Esophagus (tissue), 2 donors: ENCODE data around the gene ITPRID2. TPM values are rescaled to one million over a fixed set of nuclear protein-coding genes. Genes with fewer than 3 reads are reported as not detected.
A peak's percentile ranks its signal among the peaks of the same experiment; 100 is the strongest.

Source experiments
- H3K27ac ChIP-seq, 2 donors: one replicate each; pipeline ENCODE4 v1.5.1; 2013; ENCODE audit warnings: low read depth in 2 of 2, mild to moderate bottlenecking in 2 of 2, inconsistent platforms in 1 of 2, low read length in 1 of 2, moderate library complexity in 1 of 2
- H3K27me3 ChIP-seq, 2 donors: one replicate each; pipeline ENCODE4 v1.6.1; 2013; ENCODE audit warnings: low read length in 2 of 2, control low read depth in 1 of 2, mild to moderate bottlenecking in 1 of 2; ENCODE audit not compliant: insufficient read depth in 2 of 2, control insufficient read depth in 1 of 2
- H3K36me3 ChIP-seq, 2 donors: one replicate each; pipeline ENCODE4 v1.6.1; 2013; ENCODE audit warnings: low read length in 1 of 2; ENCODE audit not compliant: control insufficient read depth in 2 of 2, insufficient read depth in 2 of 2
- H3K4me1 ChIP-seq, 2 donors: one replicate each; pipeline ENCODE4 v1.6.1; 2013; ENCODE audit warnings: low read length in 1 of 2; ENCODE audit not compliant: control insufficient read depth in 2 of 2, insufficient read depth in 2 of 2
- H3K4me3 ChIP-seq, 2 donors: one replicate each; pipeline ENCODE4 v1.5.1; 2013; ENCODE audit warnings: low read length in 2 of 2, mild to moderate bottlenecking in 2 of 2, low read depth in 1 of 2, moderate library complexity in 1 of 2
- H3K9me3 ChIP-seq, 2 donors: one replicate each; pipeline ENCODE4 v1.6.1; 2013; ENCODE audit warnings: mild to moderate bottlenecking in 2 of 2, low read depth in 1 of 2, low read length in 1 of 2, moderate library complexity in 1 of 2; ENCODE audit not compliant: control insufficient read depth in 2 of 2, insufficient read depth in 1 of 2
- WGBS, 2 donors: extraction: QIAGEN DNeasy Blood & Tissue Kit; methylation state at CpG; one replicate each; pipeline ENCODE4 v1.1.7; 2013; 5-methylcytosine and 5-hydroxymethylcytosine counted together
- polyA plus RNA-seq, 2 donors: library from polyadenylated mRNA; stranded (reverse); fragments of 200-250 nt; gene quantifications; one replicate each; pipeline ENCODE4 v1.2.3, GENCODE V29; 2013
- donor health status: healthy with polysubstance abuse.
- donor health status: Bipolar disorder and iron deficiency.

ITPRID2 gene
- polyA plus RNA-seq: 10 to 100 TPM; 11.9 to 15.4 TPM

DNA sequence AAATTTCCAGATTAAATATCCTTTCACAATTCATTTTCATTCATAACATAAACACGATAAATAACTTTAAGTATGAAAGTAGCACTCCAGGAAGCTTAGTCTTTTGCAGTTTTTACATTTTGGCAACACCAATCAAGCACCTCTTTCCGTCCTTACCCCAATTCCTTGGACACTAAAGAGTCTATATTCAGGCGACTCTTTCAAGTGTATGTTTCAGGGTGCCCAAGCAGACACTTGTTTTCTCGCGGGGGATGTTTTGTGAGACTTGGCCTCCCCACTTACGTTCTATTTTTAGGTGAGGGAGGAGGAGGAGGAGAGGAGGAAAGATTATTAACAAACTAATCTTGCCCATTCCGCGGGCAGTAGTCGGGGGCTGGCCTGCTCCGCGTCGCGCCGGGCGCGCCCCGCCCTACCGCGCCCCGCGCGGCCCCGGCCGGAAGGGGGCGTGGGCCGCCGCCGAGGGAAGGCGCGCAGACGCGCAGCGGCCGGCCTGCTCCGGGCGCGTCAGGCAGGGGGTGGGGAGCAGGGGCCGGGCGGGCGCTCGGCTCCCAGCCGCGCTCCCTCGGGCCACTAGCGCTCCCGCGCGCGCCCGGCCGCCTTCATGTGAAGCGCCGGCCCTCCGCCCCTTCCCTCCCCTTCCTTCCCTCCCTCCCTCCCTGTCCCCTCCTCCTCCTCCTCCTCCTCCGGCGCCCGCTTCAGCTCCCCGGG, at the start of gene ITPRID2:
Gene ITPRID2, plus strand, starts transcription at position 473 of the 708 bp plus-strand sequence. CDS start 337 bp downstream, outside the sequence.
- Histone ChIP-seq H3K4me1 (no peaks in the 10 kb centered on the region), H3K36me3 (no peaks in the 10 kb centered on the region), H3K9me3 (no peaks in the 10 kb centered on the region), H3K4me3 (peak within 1 kb of the TSS; percentile 93 to 97), H3K27me3 (no peaks in the 10 kb centered on the region), H3K27ac (peak within 1 kb of the TSS; percentile 95 to 96)
- WGBS, 2 donors: 1 to 2% methylated on average over 20 to 58 of the region's 58 CpGs

DNA sequence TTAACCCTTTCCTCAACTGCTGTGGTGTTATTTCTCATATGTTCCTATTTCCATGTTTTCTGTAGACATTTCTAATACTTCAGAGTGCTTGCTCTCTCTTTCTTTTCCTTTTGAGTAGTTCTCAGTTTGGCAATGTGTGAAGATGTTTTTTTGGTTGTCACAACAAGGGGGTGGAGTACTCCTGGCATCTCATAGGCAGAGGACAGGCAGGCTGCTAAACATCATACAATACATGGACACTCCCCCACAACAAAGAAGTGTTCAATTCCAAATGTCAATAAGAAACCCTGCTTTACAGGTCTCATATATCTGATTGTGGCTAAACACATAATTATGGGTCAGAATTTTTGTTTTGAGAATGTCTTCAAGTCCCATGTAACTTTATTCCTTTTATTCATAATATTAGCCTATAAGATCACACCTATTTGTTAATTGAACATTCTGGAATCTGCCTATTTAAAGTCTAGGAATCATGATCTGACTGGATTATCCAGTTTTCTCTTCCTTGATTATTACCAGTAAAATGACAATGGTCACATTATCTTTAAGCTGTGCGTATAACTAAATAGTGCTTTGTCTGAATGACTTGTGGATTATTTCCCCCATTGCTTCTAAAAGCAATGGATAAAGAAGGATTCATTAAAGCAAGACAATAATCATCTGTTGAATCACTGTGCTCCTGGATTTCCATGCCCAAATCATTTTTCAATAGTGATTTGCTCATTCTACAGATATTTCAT, 46.8 kb upstream of the ITPRID2 start:
- Histone ChIP-seq H3K4me1 (no peaks in the 10 kb centered on the region), H3K36me3 (no peaks in the 10 kb centered on the region), H3K9me3 (no peaks in the 10 kb centered on the region), H3K4me3 (no peak overlapping the region), H3K27ac (no peak overlapping the region), H3K27me3 (peaks cover 0 to 2% of the 10 kb centered on the region in 2 donors)
- WGBS, 2 donors: 72 to 83% methylated on average over 1 of the region's 1 CpG

DNA sequence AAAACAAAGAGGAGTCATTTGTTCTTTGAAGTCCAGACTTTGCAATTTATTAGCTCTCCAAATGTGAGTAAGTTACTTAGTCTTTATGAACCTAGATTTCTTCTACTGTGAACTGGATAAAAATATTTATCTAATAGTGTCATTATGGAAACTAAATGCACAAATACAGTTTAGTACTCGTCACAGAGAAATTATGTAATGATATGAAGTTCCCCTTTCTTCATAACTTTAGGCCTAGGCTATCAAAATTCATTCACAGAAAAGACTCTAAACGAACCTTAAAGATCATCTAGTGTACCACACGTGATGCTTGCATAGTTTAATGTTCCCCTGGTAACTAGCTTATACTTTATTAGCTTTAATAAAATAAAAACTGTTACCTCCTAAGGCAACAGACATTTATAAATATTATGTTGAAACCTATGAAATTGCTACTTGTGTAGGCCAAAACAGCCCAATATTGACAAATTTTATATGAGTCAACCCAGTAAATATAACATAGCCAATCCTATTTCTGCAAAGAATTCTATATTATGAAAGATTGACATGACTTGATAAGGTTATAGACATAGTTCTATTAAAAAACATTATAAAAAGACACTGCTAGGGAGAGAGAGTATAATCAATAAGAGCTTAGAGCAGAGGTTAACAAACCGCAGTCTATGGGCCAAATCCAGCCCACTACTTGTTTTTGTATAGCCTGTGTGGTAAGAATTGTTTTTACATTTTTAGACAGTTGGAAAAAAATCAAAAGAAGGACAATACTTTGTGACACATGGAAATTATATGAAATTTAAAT, 44.9 kb upstream of the ITPRID2 start:
- Histone ChIP-seq H3K27ac (no peak overlapping the region), H3K36me3 (no peaks in the 10 kb centered on the region), H3K27me3 (no peaks in the 10 kb centered on the region), H3K4me1 (no peaks in the 10 kb centered on the region), H3K9me3 (no peaks in the 10 kb centered on the region), H3K4me3 (no peak overlapping the region)
- 72 to 76% methylated on average over 4 of the region's 4 CpGs for WGBS, 2 donors

DNA sequence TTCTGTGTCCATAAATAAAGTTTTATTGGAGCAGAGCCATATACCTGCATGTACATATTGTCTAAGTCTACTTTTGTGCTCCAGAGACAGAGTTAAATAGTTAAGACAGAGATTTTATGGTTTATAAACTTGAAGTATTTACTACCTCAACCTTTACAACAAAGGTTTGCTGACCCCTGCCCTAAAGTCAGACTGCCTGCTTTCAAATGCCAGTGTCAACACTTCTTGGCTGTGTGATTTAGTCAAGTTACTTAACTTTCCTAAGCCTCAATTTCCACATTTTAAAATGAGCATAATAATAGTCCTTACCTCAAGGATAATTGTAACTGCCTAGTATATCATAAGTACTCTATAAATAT, 44.4 kb upstream of the ITPRID2 start:
- Histone ChIP-seq H3K4me1 (no peaks in the 10 kb centered on the region), H3K36me3 (no peaks in the 10 kb centered on the region), H3K27ac (no peak overlapping the region), H3K9me3 (no peaks in the 10 kb centered on the region), H3K27me3 (no peaks in the 10 kb centered on the region), H3K4me3 (no peak overlapping the region)

DNA sequence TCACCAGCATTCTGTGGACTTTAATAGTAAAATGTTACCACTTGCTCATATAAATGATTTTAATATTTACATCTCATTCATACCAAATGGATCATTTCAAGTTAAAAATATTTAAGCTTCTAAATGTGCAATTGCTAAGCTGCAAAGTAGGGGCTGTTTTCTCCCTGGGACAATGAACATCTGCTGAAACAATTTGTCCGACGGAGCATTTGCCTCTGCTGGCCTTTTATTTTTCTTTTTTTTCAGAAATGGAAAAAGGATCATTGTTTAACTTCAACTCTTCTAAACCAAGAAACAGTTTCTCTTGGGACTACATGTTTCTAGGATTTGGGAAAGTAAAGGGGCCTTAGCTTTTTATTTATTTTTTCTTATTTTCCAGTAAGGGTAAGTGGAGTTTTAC, 43.8 kb upstream of the ITPRID2 start:
- no peaks in the 10 kb centered on the region for H3K4me1 ChIP-seq
- no peaks in the 10 kb centered on the region for H3K36me3 ChIP-seq
- 54 to 70% methylated on average over 2 of the region's 2 CpGs for WGBS, 2 donors
- no peaks in the 10 kb centered on the region for H3K27me3 ChIP-seq
- H3K27ac ChIP-seq: no peak overlapping the region
- no peak overlapping the region for H3K4me3 ChIP-seq
- H3K9me3 ChIP-seq: no peaks in the 10 kb centered on the region

DNA sequence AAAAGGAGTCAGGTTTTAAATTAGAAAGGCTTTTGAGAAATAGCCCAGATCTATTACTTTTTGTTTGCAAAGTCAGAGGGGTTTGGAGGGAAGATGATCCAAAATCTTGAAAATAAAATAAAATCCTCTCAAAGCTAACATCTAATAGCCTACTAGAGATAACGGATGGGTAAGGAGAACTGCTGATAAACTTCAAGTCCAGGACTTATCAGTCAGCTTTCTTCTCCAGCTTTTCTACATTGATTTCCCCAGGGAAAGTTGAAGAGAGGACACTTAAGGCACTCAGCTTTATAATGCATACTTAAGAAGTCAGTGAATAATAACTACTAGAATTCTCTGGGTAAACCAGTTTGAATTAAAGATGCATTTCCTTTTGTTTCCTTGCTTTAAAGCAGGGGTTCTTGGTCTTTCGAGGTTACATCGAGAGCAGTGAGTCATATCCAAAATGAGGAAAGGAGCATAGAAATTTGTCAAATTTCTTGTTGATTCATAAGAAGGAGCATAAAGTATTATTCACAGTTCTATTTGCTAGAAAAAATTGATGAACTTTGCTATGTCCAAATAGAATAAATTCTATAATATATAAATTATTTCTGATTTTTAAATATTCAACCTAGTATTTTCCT, 43.2 kb upstream of the ITPRID2 start:
- WGBS, 2 donors: 65 to 66% methylated on average over 3 of the region's 3 CpGs
- Histone ChIP-seq H3K27ac (no peak overlapping the region), H3K4me3 (no peak overlapping the region), H3K4me1 (no peaks in the 10 kb centered on the region), H3K36me3 (no peaks in the 10 kb centered on the region), H3K9me3 (no peaks in the 10 kb centered on the region), H3K27me3 (no peaks in the 10 kb centered on the region)

DNA sequence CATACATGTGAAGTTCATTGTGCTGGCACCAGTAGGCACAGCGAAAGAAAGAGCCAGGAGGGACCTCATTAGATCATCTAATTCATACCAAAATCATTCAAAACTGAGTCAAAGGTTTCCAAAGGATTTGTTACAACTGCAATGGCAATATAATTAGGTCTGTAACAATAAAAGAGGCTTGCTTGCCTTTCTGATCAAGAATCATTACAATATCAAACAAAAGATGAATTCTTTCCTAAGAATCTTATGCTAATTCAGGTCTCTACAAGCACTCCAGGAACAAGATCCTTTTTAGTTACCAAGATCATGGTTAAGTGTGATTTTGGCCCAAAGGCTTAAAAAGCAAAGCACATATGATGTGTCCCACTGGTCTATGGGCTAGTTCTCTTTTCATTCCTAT, 41.9 kb upstream of the ITPRID2 start:
- H3K4me1 ChIP-seq: no peaks in the 10 kb centered on the region
- 86 to 87% methylated on average over 1 of the region's 1 CpG for WGBS, 2 donors

DNA sequence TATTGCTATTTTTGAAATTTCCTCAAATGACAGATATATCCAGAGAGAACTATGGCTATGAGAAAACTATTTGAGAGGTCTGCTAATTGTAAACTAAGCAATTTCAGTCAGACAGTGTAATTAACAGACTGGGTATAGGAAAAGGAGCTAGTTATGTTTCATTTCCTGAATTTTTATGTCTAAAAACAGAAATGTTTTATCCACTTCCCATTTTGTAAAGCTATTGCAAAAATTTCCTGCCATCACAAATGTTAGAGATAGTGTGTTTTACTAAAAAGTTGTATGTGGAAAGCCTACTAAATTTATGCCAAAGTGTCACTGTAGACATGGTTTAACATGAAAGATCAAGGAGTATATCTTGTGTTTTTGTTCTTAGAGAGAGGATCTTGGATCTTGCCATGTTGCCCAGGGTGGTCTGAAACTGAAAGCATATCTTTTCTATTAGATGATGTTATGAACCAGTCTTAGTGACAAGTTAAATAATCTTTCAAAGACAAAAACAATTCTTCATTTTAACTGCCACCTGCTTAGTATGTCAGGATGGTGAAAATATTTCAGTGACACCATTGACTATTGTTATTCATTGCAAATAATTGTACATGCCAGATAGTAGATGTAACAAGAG, 40.5 kb upstream of the ITPRID2 start:
- Histone ChIP-seq H3K36me3 (no peaks in the 10 kb centered on the region), H3K9me3 (no peaks in the 10 kb centered on the region)

More for the DNA sequence above, 41.9 kb upstream of the ITPRID2 start:
- H3K36me3 ChIP-seq: no peaks in the 10 kb centered on the region
- H3K4me3 ChIP-seq: no peak overlapping the region
- no peaks in the 10 kb centered on the region for H3K9me3 ChIP-seq
- no peak overlapping the region for H3K27ac ChIP-seq
- no peaks in the 10 kb centered on the region for H3K27me3 ChIP-seq

DNA sequence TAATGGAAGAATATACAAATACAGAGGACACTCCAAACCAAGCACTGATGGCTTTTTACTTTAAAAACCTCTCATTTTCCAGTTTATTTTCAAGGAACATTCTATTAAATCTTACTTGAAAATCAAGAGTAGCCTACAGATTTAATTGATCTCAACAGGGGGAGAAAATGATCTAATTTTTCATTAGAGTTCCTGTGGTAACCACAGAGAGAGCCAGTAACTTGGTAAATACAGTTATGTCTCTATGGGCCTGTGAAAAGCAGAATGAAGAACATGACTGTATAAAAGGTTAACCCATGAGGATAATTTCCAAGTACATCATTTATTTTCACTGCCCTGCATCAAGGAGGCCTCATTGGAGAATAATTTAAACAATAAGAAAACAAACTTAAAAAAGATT, 39.8 kb upstream of the ITPRID2 start:
- H3K4me3 ChIP-seq: no peak overlapping the region
- no peaks in the 10 kb centered on the region for H3K4me1 ChIP-seq
- H3K27me3 ChIP-seq: no peaks in the 10 kb centered on the region
- no peak overlapping the region for H3K27ac ChIP-seq
- no peaks in the 10 kb centered on the region for H3K9me3 ChIP-seq
- no peaks in the 10 kb centered on the region for H3K36me3 ChIP-seq

More for the DNA sequence above, 40.5 kb upstream of the ITPRID2 start:
- Histone ChIP-seq H3K4me1 (no peaks in the 10 kb centered on the region), H3K27me3 (no peaks in the 10 kb centered on the region), H3K4me3 (no peak overlapping the region), H3K27ac (no peak overlapping the region)
